A673 (cell line): ENCODE measurements around the gene PCED1B. TPM values are rescaled to one million over a fixed set of nuclear protein-coding genes. Genes with fewer than 3 reads are reported as not detected.

ENCODE experiments used
- BruUV-seq: library from RNA; stranded (reverse); fragments of 400-500 nt; replicated peaks from 2 replicates; lab custom pipeline; 2021; lab: Mats Ljungman, UMichigan
- CTCF ChIA-PET: fragments of 300-600 bp; sonication (Branson Sonifier 250); formaldehyde crosslinking; loops from one replicate; lab custom pipeline; 2022; ENCODE audit warnings: antibody characterized with exemption; lab: Charles Lee
- POLR2A ChIA-PET: fragments of 300-600 bp; sonication (Branson Sonifier 250); formaldehyde crosslinking; loops from one replicate; lab custom pipeline; 2022; ENCODE audit warnings: antibody characterized with exemption; ENCODE audit not compliant: low non-redundant PET; lab: Charles Lee
- DNase-seq: peaks from one replicate; pipeline ENCODE4 v3.0.0-alpha.2; 2015; ENCODE audit warnings: low spot score
- H3K27ac ChIP-seq: fragments of 200-600 bp; sonication (generic); 2 replicates; pipeline ENCODE4 v1.5.1; 2016; ENCODE audit warnings: mixed run types, low read depth, mild to moderate bottlenecking, mixed read lengths, antibody characterized with exemption, low read length; ENCODE audit not compliant: poor library complexity, severe bottlenecking
- H3K27me3 ChIP-seq: fragments of 200-600 bp; sonication (generic); replicated peaks from 2 replicates; pipeline ENCODE4 v1.6.1; 2017; ENCODE audit warnings: mixed run types, low read depth, mild to moderate bottlenecking, mixed read lengths, antibody characterized with exemption, low read length; ENCODE audit not compliant: insufficient read depth, poor library complexity
- H3K36me3 ChIP-seq: fragments of 200-600 bp; sonication (generic); 2 replicates; pipeline ENCODE4 v1.6.1; 2016; ENCODE audit warnings: mixed run types, mild to moderate bottlenecking, mixed read lengths, antibody characterized with exemption, low read length; ENCODE audit not compliant: insufficient read depth, poor library complexity, severe bottlenecking
- H3K4me1 ChIP-seq: fragments of 200-600 bp; sonication (generic); 2 replicates; pipeline ENCODE4 v1.6.1; 2017; ENCODE audit warnings: mixed run types, mild to moderate bottlenecking, mixed read lengths, antibody characterized with exemption, low read length; ENCODE audit not compliant: insufficient read depth, poor library complexity, severe bottlenecking
- H3K4me3 ChIP-seq: fragments of 200-600 bp; sonication (generic); 2 replicates; pipeline ENCODE4 v1.5.1; 2016; ENCODE audit warnings: low read depth, mixed run types, mild to moderate bottlenecking, mixed read lengths, low read length; ENCODE audit not compliant: poor library complexity, severe bottlenecking
- H3K9me3 ChIP-seq: fragments of 200-600 bp; sonication (generic); 2 replicates; pipeline ENCODE4 v1.6.1; 2016; ENCODE audit warnings: mixed run types, low read depth, mild to moderate bottlenecking, mixed read lengths, antibody characterized with exemption, low read length; ENCODE audit not compliant: poor library complexity, severe bottlenecking
- EZH2 ChIP-seq: fragments of 200-600 bp; sonication (generic); IDR thresholded peaks from 2 replicates; pipeline ENCODE4 v1.6.1; 2017; ENCODE audit warnings: borderline replicate concordance, low read depth, mild to moderate bottlenecking, mixed read lengths, antibody characterized with exemption, low read length; ENCODE audit not compliant: poor library complexity, severe bottlenecking
- intact Hi-C: fragments of 100-400 bp; cut with micrococcal nuclease; formaldehyde crosslinking; loops from one replicate; pipeline ENCODE4 v1.10.0; 2022; ENCODE audit not compliant: unreplicated experiment
- total RNA-seq: library from RNA; stranded (reverse); gene quantifications from 2 replicates; pipeline ENCODE4 v1.2.3, GENCODE V29; 2021
- TF ChIP-seq, protein P1 (sequence below): fragments of 300-800, 200-600 bp; sonication (generic); conservative IDR thresholded peaks from 2 replicates; pipeline ENCODE4 v1.5.1; 2017; ENCODE audit warnings: low read depth, mild to moderate bottlenecking, antibody characterized with exemption, low read length, moderate library complexity, mixed read lengths

The PCED1B gene
- total RNA-seq, 1 experiment from 2014 or later: 3.1 TPM

DNA sequence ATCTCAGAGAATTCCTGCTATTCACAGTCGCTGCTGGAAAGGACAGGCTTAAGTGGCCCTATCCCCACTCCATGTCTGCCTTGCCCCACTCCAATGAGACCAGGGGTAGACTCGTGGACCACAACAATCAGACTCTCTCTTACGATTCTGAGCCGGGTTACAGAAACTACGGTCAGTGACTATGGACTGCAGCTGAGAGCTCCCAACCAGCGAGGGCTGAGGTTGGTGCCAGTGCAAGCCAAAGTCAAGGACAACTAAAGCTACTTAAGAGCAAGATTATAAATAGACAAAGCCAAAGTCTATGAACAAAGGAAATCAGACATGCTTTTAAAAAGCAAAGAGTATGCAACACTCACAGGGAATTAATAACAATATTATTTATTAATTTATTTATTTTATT lies 18.7 kb downstream of the PCED1B start:
- CTCF ChIA-PET: no interaction called here

DNA sequence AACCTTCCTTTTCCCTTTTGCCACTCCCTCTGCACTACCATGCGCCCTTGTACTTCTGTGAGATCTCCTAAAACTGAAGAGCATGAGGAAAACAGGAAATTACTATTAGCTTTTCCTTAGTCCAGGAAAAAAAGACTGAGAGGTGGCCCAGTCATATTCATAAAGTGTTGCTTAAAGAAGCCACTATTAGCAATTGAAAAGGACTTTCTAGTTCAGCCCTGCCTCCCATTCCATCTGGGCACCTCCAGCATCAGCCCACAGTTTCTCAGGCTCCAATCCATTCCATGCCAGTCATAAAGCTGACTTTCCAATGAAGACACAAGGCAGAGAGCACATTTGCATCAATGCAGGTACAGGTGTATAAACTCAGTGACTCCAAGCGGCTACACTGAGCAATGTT lies 20.2 kb downstream of the PCED1B start:
- Histone ChIP-seq H3K4me1 (no peaks in the 10 kb centered on the region), H3K9me3 (no peaks in the 10 kb centered on the region), H3K27me3 (no peaks in the 10 kb centered on the region), H3K4me3 (no peak overlapping the region), H3K36me3 (no peaks in the 10 kb centered on the region), H3K27ac (no peak overlapping the region)
- intact Hi-C loops: no loop called here
- ChIA-PET POLR2A (no interaction called here), CTCF (no interaction called here)
- TF ChIP-seq, protein P1, sequence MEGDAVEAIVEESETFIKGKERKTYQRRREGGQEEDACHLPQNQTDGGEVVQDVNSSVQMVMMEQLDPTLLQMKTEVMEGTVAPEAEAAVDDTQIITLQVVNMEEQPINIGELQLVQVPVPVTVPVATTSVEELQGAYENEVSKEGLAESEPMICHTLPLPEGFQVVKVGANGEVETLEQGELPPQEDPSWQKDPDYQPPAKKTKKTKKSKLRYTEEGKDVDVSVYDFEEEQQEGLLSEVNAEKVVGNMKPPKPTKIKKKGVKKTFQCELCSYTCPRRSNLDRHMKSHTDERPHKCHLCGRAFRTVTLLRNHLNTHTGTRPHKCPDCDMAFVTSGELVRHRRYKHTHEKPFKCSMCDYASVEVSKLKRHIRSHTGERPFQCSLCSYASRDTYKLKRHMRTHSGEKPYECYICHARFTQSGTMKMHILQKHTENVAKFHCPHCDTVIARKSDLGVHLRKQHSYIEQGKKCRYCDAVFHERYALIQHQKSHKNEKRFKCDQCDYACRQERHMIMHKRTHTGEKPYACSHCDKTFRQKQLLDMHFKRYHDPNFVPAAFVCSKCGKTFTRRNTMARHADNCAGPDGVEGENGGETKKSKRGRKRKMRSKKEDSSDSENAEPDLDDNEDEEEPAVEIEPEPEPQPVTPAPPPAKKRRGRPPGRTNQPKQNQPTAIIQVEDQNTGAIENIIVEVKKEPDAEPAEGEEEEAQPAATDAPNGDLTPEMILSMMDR: no peak
- no peak for TF ChIP-seq EZH2
- no peak for DNase-seq
- BruUV-seq: no TSS peak

More for the DNA sequence above, 18.7 kb downstream of the PCED1B start:
- Histone ChIP-seq H3K36me3 (no peaks in the 10 kb centered on the region), H3K4me1 (no peaks in the 10 kb centered on the region), H3K9me3 (no peaks in the 10 kb centered on the region), H3K27ac (no peak overlapping the region), H3K27me3 (no peaks in the 10 kb centered on the region), H3K4me3 (no peak overlapping the region)
- no peak for DNase-seq
- TF ChIP-seq, protein P1: no peak
- TF ChIP-seq EZH2: no peak
- intact Hi-C loops: no loop called here
- no TSS peak for BruUV-seq
- POLR2A ChIA-PET: no interaction called here

DNA sequence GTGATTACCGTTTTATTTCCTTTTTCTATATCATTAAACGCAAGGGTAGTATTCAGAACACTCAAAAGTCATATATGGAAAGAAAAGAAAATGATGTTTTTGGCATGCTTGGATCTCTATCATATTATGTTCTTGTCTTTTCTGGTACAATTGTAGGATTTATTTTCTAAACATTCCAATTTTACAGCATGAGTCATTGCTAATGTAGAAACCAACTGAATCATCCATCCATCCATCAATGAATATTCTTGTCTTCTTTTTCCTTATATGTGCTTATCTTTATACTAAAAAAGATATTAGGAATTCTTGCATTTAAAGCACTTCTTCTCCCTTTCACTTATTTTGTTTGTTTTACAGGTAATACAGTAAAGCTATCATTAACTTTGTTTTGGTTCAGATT lies 20.7 kb downstream of the PCED1B start:
- no peak for DNase-seq
- Histone ChIP-seq H3K9me3 (no peaks in the 10 kb centered on the region), H3K4me1 (no peaks in the 10 kb centered on the region), H3K4me3 (no peak overlapping the region), H3K27me3 (no peaks in the 10 kb centered on the region), H3K36me3 (no peaks in the 10 kb centered on the region), H3K27ac (no peak overlapping the region)
- TF ChIP-seq, protein P1: no peak
- no peak for TF ChIP-seq EZH2
- intact Hi-C loops: no loop called here
- ChIA-PET POLR2A (no interaction called here), CTCF (no interaction called here)
- no TSS peak for BruUV-seq
